HG02763 (cell line): ENCODE data around the gene BLMH.

Experiments
- ATAC-seq: cut with Tn5 transposase; IDR thresholded peaks from one replicate; pipeline ENCODE4 v1.9.1; 2021; ENCODE audit warnings: mild to moderate bottlenecking, moderate library complexity; ENCODE audit not compliant: unreplicated experiment

Gene BLMH

DNA sequence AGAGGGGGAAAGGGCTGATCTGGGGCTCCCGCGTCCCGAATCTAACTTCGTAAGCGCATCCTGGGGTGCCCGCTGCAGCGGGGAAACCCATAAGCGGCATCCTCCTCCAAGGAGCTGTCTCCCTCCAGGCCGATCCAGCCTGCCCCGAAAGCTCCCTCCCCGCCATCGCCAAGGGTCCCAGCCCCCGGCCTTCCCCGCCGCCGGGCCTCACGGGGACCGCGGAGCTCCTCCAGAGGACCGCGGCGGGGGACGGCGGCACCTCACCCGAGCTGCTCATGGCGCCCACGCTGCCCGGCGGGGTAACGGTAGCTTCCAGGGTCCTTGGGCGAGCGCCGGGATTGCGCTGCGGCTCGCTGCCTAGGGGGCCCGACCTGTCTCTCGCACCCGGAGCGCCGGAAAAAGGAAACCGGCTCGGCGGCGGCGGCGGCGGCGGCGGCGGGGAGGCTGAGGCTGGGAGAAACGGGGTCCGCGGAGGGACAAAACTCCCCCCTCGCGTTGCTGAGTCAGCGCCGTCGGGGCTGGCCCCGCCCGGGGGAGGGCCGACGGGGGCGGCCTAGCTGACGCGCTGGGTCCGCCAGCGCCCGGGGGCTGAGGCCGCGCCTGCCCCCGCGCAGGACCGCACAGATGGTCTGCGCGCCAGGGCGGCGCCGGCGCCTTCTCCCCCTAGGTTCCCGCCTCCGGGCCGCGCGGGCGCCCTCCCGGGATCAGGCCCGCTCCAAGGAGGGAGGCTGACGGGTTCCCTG is at the start of gene BLMH:
BLMH (minus strand) TSS at position 402 of the 743 bp plus-strand sequence; CDS start at position 277, 125 bp downstream.
- peak; percentile 69 for ATAC-seq

GRCh38 chr17:30340801-30341356 is 49.1 kb upstream of the BLMH start:
- ATAC-seq = no peak

DNA sequence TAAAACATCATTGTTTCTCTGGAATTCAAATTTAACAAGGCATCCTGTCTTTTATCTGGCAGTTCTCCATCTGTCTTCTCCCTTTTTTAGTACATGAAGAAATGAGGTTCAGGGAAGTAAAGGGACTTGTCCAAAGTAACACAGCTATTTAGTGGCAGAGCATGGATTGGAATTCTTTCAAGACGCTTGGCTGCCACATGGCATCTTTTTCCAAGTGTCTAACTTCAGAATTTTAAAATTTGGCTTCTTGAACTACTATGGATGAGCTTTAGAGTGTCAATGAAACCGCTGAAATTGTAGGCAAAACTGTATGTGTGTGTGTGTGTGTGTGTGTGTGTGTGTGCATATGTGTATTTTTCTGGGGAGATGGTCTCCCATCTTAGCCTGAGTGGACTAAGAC is 47.3 kb upstream of the BLMH start:
- ATAC-seq = no peak

DNA sequence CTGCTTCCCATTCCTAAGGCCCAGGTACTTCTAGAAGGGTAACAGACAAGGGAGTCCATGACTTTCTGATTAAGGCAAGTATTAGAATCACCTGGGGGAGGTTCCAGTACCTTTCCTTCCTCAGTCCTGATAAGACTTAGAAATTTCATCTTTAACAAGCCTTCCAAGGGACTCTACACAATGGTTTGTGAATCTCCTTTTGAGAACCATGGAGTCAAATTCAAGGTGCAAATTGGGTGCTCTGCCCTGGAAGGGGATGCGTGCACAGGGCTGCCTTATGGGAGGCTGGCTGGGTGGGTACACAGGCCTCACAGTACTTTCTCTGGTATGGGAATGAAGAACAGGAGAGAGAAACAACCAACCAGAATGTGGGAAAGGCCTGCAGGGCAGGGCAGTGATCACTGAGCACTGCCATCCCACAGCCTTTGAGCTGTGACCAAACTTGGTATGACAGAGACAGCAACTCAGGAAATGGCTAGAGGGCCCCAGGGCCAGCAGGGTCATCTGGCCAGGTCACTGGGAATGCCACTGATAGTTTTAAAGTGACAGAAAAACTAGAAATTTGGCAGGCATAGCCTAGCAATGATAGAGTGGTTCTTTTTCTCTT is 45.8 kb upstream of the BLMH start:
- ATAC-seq = no peak

DNA sequence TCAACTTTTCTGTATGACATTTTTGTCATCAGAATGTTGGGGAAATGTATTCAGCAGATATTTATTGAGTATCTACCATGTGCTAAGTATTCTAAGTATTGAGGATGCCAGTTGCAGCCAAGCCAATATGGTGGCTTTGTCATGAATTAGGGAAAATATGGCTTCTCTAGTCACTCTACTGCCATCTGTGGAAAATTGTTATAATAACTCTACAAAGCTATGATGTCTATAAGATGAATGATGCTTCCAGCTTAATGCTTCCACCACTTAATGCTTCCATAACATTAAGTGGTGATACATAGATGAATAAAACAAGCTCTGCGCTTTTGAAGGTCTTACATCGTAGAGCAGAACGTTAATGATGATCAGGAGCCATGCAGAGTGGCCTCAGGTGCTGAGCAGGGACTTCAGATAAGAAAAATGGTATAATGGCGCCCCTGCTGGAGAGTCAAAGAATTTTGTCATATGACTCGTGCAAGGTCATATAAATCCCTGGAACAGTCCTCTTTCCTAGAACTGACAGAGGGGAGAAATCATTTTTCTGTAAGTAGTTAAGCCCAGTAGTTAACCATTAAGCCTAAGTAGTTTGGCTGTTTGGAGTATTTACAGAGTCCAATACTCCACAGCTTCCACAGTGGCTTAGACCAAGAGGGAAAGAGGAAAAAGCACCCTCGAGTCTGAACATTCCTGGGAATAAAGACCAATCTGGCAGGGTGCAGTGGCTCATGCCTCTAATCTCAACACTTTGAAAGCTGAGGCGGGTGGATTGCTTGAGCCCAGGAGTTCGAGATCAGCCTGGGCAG is 44.8 kb upstream of the BLMH start:
- ATAC-seq = no peak

- ATAC-seq = no peak
Observed at GRCh38 chr17:30334421-30334820, 42.7 kb upstream of the BLMH start.

DNA sequence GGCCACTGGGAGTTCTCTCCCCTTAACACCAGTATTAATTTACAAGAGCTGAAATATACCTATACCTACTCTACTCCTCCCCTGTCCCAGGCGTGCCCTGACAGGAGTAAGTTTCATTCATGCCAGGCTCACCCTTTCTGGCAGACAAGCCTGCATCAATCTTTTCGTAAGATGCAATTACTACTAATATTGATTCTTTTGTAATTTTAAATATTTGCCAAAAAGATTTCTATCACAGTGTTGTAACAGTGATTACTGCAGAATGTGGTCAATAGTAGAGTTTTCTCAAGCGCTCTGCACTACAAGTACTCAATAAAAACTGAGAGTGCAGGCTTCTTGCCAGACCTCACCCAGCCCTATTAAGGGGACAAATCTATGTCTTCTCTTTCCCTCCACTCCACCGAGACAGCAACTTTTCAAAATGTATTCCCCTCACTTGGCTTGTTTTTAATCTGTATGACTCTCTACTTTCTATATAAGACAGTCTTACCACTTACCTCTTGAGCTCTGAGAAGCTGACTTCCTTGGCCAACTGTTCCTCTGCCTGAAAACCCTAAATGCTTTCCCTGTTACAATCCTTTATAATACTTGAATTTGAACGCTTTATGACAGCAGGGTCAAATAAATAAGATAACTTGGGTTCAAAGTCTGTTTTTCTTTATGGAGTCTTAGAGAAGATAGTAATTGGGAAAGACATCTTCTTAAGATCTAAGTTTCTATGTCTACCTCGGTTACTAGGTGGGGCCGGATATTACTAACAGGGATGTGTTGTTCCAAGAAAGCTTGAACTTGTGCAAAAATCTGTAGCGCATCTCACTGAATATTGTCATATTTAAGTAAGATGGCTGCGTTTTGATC is 42.0 kb upstream of the BLMH start, which contains the start of gene TMIGD1:
TMIGD1 (minus strand) TSS at position 555 of the 858 bp plus-strand sequence. CDS start 1,924 bp downstream, outside the sequence.
- no peak for ATAC-seq

DNA sequence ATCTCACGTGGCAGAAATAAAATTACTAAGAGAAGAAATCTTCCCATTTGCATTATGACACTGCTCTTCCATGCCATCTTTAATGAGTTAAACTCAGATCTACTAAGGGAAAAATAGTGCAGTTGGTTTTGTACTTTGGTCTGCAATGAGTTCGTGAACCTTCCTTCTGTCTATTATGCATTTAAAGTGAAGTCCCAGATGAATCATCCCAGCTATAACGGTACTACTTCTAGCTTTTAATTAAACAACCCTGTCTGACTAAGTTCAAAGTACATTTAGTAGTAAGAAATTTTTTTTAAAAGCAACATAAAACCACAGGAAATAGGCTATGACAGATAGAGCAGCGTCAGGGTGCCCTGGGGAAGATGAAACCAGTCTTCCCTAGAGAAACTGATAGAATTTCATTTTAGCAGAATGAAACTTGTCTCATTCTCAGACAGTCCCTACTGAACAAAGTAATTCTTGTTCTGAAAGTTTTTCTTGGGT is 40.4 kb upstream of the BLMH start:
- no peak for ATAC-seq

- ATAC-seq = no peak
Observed at GRCh38 chr17:30326809-30327208, 35.1 kb upstream of the BLMH start.

DNA sequence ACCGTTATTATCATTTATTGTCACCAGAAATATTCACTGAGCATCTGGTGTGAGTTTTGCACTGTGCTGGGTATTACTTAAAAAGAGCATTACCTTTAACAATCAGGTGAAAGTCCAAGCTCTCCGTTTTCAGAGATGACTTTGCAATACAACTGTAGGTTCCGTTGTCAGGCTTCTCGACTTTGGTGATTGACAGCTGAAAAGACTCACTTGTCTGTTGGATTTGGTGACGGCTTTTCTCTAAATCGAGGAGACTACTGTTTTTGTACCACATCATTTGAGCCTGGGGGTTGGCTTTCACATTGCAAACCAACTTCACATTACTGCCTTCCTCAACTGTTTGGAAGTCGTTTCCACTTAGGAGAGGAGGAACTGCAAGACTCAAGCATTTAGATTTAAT is 33.0 kb upstream of the BLMH start:
- no peak for ATAC-seq

DNA sequence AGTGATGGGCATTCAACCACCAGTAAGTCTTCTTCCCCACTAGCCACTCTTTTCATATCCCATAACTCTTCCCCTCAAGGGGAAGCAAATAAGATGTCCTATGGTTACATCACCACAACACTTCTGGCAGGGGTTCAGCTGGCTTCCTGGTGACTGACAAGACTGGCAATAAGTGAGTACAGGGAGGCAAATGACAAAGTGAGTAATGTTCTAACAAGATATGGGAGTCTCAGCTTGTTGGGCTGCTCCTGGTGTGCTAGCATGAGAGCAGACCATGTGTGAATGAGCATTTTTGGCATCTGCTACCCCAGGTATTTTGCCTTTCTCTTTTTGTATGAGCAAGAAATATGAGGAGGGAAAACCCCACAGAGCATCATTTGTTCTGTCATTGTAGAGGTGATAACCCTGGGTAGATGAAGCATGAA is 32.2 kb upstream of the BLMH start:
- ATAC-seq = no peak

DNA sequence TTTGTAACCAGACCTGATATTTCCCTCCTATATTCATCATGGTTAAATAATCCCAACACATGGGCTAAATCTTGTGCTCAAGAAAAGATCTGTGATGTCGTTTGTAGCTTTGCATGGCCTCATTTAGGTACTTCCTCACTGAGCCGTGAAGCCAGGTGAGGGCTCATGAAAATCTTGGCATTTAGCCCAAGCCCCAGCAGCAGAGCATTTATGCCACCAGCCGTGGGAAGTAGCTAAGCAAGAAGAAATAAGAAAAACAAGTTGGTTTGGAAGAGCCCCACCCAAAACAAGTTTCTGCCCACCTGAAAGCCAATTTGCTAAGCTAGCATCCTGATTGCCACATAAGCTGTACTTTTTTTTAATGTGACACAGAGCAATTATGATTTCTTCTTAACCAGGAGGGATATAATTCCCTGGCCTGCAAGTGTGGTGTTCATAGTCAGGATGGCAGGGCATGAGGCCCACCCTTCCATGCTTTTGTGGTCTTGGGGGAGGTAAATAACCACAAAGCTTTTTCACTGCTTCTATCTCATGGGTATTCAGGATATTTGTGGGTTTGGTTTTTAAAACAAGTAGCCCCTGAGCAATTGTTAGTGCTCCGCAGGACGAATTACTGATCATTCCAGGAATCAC is 31.6 kb upstream of the BLMH start:
- no peak for ATAC-seq

DNA sequence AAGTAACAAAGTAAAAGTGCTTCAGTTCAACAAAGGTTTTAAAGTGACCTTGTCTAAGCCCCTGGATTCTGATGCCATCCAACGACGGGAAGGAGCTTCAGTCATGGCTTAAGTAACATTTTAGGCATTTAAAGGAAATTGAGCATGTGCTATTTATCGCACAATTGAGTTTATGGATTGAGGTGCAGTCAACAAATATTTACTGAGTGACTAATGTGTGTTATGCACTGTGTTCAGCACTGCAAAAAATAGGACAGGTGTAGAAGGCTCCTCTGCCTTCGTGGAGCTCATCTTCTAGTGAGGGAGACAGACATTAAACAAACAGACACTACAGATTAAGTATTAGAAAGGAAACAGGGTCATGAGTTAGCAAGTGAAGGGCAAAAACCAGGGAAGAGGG is 29.6 kb upstream of the BLMH start:
- no peak for ATAC-seq

DNA sequence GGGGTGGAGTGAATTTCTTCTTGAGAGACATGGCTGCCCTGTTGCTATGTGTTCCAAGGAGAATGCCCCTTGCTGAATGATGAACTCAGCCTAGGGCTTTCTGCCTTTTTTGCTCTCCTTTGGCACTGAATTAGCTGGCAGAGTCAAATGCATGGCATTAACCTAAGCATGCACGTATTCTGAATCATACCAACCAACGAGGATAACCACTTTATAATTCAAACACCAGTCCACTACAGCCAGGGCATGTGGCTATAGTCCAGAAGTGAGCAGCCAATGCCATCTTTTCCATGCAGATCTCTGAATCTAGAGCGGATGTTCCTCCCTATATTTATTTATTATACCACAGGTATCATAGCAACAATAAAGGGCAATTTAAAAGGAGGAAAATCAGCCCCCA is 26.4 kb upstream of the BLMH start:
- ATAC-seq = no peak

GRCh38 chr17:30316736-30317135 is 25.0 kb upstream of the BLMH start:
- no peak for ATAC-seq

DNA sequence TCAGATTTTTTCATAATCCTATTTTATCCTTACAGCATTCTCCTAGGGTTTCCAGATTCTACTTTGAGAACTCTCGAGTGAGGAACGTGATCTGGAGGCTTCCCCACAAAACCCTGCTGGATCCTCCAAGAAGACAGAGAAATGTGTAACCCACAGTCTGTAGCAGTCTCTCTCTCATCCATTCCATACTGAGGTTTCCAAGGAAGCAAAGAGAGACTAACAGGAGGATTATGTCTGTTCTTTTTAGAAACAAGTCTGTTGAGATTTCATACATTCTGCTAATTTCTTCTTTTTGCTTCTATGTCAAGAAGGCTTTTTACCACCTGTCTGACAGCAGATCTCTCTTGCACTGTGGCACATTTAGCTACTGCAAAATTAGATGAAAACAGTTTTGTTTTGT is 23.4 kb upstream of the BLMH start:
- no peak for ATAC-seq

GRCh38 chr17:30314474-30314873 is 22.7 kb upstream of the BLMH start:
- ATAC-seq = no peak

GRCh38 chr17:30312226-30312625 is 20.5 kb upstream of the BLMH start:
- no peak for ATAC-seq

- no peak for ATAC-seq
Observed at GRCh38 chr17:30310562-30310961, 18.8 kb upstream of the BLMH start.

DNA sequence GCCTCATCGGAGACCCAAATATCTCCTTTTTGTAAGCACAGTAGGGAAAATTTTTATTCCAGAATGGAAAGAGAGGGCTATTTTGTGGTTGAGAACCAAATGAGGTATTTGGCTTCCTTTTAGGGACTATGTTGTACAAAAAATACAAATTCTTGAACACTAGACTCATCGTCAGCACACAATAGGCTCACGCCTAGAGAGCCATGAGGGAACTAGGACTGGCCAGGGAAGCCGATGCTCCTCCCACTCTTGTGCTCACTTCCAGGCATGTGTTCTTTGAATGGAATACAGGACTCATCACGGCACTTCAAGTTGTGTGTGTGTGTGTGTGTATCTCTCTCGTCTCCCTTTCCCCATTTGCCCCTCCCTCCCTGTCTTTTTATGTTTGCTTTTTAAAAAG is 17.8 kb upstream of the BLMH start:
- no peak for ATAC-seq
